ENCODE results near the gene ROBO4. TPM values are rescaled to one million over a fixed set of nuclear protein-coding genes. Genes with fewer than 3 reads are reported as not detected.

Gene ROBO4
- total RNA-seq, 2 experiments from 2014 or later: not detected

DNA sequence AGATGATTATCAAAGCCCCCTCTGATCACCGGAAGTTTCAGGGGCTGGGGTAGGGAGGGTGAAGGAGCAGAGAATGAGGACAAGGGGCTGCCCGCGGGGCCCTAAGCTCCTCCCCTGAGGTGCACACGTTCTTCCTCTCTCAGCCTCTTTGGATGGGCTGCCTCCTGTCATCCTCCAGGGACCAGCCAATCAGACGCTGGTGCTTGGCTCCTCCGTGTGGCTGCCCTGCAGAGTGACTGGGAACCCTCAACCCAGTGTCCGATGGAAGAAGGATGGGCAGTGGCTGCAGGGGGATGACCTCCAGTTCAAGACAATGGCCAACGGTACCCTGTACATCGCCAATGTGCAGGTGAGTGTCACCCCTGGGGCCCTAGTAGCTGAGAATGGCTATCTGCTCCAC, 24.9 kb downstream of the ROBO4 start:
- H2AFZ ChIP-seq (ENCODE audit: low read length): no peak overlapping the region
- no peaks in the 10 kb centered on the region for H3K36me3 ChIP-seq (ENCODE audit: insufficient read depth, low read length)
- no peaks in the 10 kb centered on the region for H3K4me1 ChIP-seq (ENCODE audit: insufficient read depth, low read length, poor library complexity, severe bottlenecking)
- no peak overlapping the region for H3K4me2 ChIP-seq (ENCODE audit: low read length)
- no peaks in the 10 kb centered on the region for H3K9me2 ChIP-seq (ENCODE audit: insufficient read depth, low read length)
- H3K9me3 ChIP-seq (ENCODE audit: low read length): no peaks in the 10 kb centered on the region
- H3K4me3 ChIP-seq (ENCODE audit: low read depth, low read length, poor library complexity, severe bottlenecking): no peak overlapping the region
- CTCF ChIA-PET (ENCODE audit: unreplicated experiment): no interaction called here
- intact Hi-C loops (cut with micrococcal nuclease; ENCODE audit: unreplicated experiment): no loop called here
- no peak for TF ChIP-seq EZH2phosphoT487 (IDR thresholded peaks at IDR 0.05; ENCODE audit: borderline replicate concordance, low read depth, low read length)
- TF ChIP-seq, protein P1, sequence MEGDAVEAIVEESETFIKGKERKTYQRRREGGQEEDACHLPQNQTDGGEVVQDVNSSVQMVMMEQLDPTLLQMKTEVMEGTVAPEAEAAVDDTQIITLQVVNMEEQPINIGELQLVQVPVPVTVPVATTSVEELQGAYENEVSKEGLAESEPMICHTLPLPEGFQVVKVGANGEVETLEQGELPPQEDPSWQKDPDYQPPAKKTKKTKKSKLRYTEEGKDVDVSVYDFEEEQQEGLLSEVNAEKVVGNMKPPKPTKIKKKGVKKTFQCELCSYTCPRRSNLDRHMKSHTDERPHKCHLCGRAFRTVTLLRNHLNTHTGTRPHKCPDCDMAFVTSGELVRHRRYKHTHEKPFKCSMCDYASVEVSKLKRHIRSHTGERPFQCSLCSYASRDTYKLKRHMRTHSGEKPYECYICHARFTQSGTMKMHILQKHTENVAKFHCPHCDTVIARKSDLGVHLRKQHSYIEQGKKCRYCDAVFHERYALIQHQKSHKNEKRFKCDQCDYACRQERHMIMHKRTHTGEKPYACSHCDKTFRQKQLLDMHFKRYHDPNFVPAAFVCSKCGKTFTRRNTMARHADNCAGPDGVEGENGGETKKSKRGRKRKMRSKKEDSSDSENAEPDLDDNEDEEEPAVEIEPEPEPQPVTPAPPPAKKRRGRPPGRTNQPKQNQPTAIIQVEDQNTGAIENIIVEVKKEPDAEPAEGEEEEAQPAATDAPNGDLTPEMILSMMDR (conservative IDR thresholded peaks at IDR 0.05; ENCODE audit: low read length): no peak
- H3K79me2 ChIP-seq (ENCODE audit: insufficient read depth, low read depth, low read length): no peaks in the 10 kb centered on the region
- POLR2A ChIA-PET: no interaction called here
- no TSS peak for BruUV-seq (replicated peaks)
- H4K20me1 ChIP-seq (ENCODE audit: insufficient read depth, low read length): no peaks in the 10 kb centered on the region
- DNase-seq (ENCODE audit: low spot score): no peak
- H3K27ac ChIP-seq (ENCODE audit: low read depth, low read length, poor library complexity, severe bottlenecking): no peak overlapping the region

DNA sequence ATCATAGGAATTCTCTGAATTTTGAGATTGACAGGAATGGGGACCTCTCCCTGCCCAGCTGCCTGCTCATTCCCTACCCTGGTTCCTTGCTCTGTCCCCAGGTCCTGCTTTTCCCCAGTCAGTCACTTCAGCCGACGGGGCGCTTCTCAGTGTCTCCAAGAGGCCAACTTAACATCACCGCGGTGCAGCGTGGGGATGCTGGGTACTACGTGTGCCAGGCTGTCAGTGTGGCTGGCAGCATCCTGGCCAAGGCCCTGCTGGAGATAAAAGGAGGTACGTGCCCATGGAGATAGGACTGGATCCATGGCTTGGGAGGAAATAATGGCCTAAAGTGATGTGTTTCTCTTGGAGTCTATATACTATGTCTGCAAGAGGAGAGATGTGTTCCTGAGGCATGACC, 25.4 kb downstream of the ROBO4 start:
- no peak overlapping the region for H3K4me2 ChIP-seq (ENCODE audit: low read length)
- H3K4me1 ChIP-seq (ENCODE audit: insufficient read depth, low read length, poor library complexity, severe bottlenecking): no peaks in the 10 kb centered on the region
- no peaks in the 10 kb centered on the region for H3K9me3 ChIP-seq (ENCODE audit: low read length)
- ChIA-PET POLR2A (no interaction called here), CTCF (ENCODE audit: unreplicated experiment) (no interaction called here)
- TF ChIP-seq EZH2phosphoT487 (IDR thresholded peaks at IDR 0.05; ENCODE audit: borderline replicate concordance, low read depth, low read length): no peak
- TF ChIP-seq, protein P1 (conservative IDR thresholded peaks at IDR 0.05; ENCODE audit: low read length): no peak
- no TSS peak for BruUV-seq (replicated peaks)
- no peak for DNase-seq (ENCODE audit: low spot score)
- no peaks in the 10 kb centered on the region for H3K79me2 ChIP-seq (ENCODE audit: insufficient read depth, low read depth, low read length)
- no peak overlapping the region for H3K4me3 ChIP-seq (ENCODE audit: low read depth, low read length, poor library complexity, severe bottlenecking)
- H4K20me1 ChIP-seq (ENCODE audit: insufficient read depth, low read length): no peaks in the 10 kb centered on the region
- intact Hi-C loops (cut with micrococcal nuclease; ENCODE audit: unreplicated experiment): no loop called here
- H3K9me2 ChIP-seq (ENCODE audit: insufficient read depth, low read length): no peaks in the 10 kb centered on the region
- H3K27ac ChIP-seq (ENCODE audit: low read depth, low read length, poor library complexity, severe bottlenecking): no peak overlapping the region
- no peaks in the 10 kb centered on the region for H3K36me3 ChIP-seq (ENCODE audit: insufficient read depth, low read length)
- H2AFZ ChIP-seq (ENCODE audit: low read length): no peak overlapping the region

DNA sequence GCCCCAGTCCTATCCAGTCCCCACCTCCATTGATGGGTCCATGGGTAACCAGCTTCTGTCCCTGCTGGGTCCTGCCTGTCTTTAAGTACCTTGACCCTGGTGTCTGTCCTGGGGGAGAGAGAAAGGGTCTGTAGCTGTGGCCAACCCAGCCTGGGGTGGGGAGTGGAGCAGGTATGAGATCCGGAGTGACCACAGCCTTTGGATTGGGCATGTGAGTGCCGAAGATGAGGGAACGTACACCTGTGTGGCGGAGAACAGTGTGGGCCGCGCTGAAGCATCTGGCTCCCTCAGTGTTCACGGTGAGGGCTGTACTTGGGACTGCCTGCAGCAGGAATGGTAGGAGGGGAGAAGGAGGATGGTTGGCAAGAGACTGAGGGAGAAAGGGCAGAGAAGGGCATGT, 27.2 kb downstream of the ROBO4 start:
- no peak for DNase-seq (ENCODE audit: low spot score)
- ChIA-PET CTCF (ENCODE audit: unreplicated experiment) (no interaction called here), POLR2A (interaction anchor here (0.6 kb wide), 1 partner anchor 118 kb away, joined by 3 read pairs; the partner anchor contains the start of gene VSIG2)
- no peaks in the 10 kb centered on the region for H4K20me1 ChIP-seq (ENCODE audit: insufficient read depth, low read length)
- intact Hi-C loops (cut with micrococcal nuclease; ENCODE audit: unreplicated experiment): no loop called here
- H3K9me2 ChIP-seq (ENCODE audit: insufficient read depth, low read length): no peaks in the 10 kb centered on the region
- BruUV-seq (replicated peaks): no TSS peak
- H3K36me3 ChIP-seq (ENCODE audit: insufficient read depth, low read length): no peaks in the 10 kb centered on the region
- no peak overlapping the region for H3K27ac ChIP-seq (ENCODE audit: low read depth, low read length, poor library complexity, severe bottlenecking)
- H3K4me3 ChIP-seq (ENCODE audit: low read depth, low read length, poor library complexity, severe bottlenecking): no peak overlapping the region
- H3K79me2 ChIP-seq (ENCODE audit: insufficient read depth, low read depth, low read length): no peaks in the 10 kb centered on the region
- H3K4me1 ChIP-seq (ENCODE audit: insufficient read depth, low read length, poor library complexity, severe bottlenecking): no peaks in the 10 kb centered on the region
- TF ChIP-seq, protein P1 (conservative IDR thresholded peaks at IDR 0.05; ENCODE audit: low read length): no peak
- TF ChIP-seq EZH2phosphoT487 (IDR thresholded peaks at IDR 0.05; ENCODE audit: borderline replicate concordance, low read depth, low read length): no peak
- no peak overlapping the region for H2AFZ ChIP-seq (ENCODE audit: low read length)
- H3K4me2 ChIP-seq (ENCODE audit: low read length): no peak overlapping the region
- no peaks in the 10 kb centered on the region for H3K9me3 ChIP-seq (ENCODE audit: low read length)

Data from OCI-LY7 (cell line).